NCI-H345 treated with DMSO at 0.1 percent for 48 hours (cell line): ENCODE data around the gene CREBBP.
"Not testable (repeated sequence)": the region's sequence is repeated elsewhere in the genome, so short reads cannot be mapped to it uniquely, and the experiment has no call there.

Experiments used
- DNase-seq: peaks from one replicate; lab custom pipeline; 2025; ENCODE audit not compliant: unreplicated experiment; lab: John Stamatoyannopoulos, UW

Gene CREBBP

GRCh38 chr16:3716831-3717234 lies 163.7 kb downstream of the CREBBP start:
- peak; percentile 14 for DNase-seq

GRCh38 chr16:3715430-3715829 lies 165.1 kb downstream of the CREBBP start:
- no peak for DNase-seq

GRCh38 chr16:3714378-3714777 lies 166.1 kb downstream of the CREBBP start:
- DNase-seq, result not testable (repeated sequence)

- no peak for DNase-seq
Measured at GRCh38 chr16:3713587-3714242, 166.8 kb downstream of the CREBBP start.

GRCh38 chr16:3712861-3713372 lies 167.6 kb downstream of the CREBBP start:
- DNase-seq, result no peak

GRCh38 chr16:3706253-3707012 lies 174.1 kb downstream of the CREBBP start:
- no peak for DNase-seq

GRCh38 chr16:3702082-3702481 lies 178.4 kb downstream of the CREBBP start:
- no peak for DNase-seq

- DNase-seq, result no peak
Measured at GRCh38 chr16:3701531-3701930, 179.0 kb downstream of the CREBBP start.

GRCh38 chr16:3698941-3699340 lies 181.6 kb downstream of the CREBBP start:
- DNase-seq, result no peak

GRCh38 chr16:3696425-3697218 lies 183.9 kb downstream of the CREBBP start:
- no peak for DNase-seq

- DNase-seq, result no peak
Measured at GRCh38 chr16:3695610-3696369, 184.7 kb downstream of the CREBBP start.

- no peak for DNase-seq
Measured at GRCh38 chr16:3694051-3694450, 186.5 kb downstream of the CREBBP start.

- no peak for DNase-seq
Measured at GRCh38 chr16:3691761-3692160, 188.8 kb downstream of the CREBBP start.

- no peak for DNase-seq
Measured at GRCh38 chr16:3690980-3691720, 189.4 kb downstream of the CREBBP start.

GRCh38 chr16:3690470-3690928 lies 190.0 kb downstream of the CREBBP start:
- DNase-seq, result peak; percentile 69

GRCh38 chr16:3689731-3690130 lies 190.8 kb downstream of the CREBBP start:
- no peak for DNase-seq

- no peak for DNase-seq
Measured at GRCh38 chr16:3687792-3688191, 192.7 kb downstream of the CREBBP start.

- DNase-seq, result no peak
Measured at GRCh38 chr16:3687021-3687420, 193.5 kb downstream of the CREBBP start.

GRCh38 chr16:3681206-3681605 lies 199.3 kb downstream of the CREBBP start:
- no peak for DNase-seq

GRCh38 chr16:3677994-3678393 lies 202.5 kb downstream of the CREBBP start:
- DNase-seq, result no peak
